Measurements from ENCODE around the gene BIRC5.

- TF ChIP-seq CTCF (optimal IDR thresholded peaks at IDR 0.05 in 1 of 3, IDR thresholded peaks at IDR 0.05 in 1 of 3, conservative IDR thresholded peaks at IDR 0.05 in 1 of 3; ENCODE audit: extremely low read depth in 1 of 3, insufficient read depth in 2 of 3, low read length in 3 of 3) (no peak), EZH2 (IDR thresholded peaks at IDR 0.05; ENCODE audit: low read length) (no peak)
Observed at GRCh38 chr17:78184351-78184750, 29.7 kb upstream of the BIRC5 start.

Data from keratinocyte (primary cell).